ENCODE data around the gene NCOA7.

DNA sequence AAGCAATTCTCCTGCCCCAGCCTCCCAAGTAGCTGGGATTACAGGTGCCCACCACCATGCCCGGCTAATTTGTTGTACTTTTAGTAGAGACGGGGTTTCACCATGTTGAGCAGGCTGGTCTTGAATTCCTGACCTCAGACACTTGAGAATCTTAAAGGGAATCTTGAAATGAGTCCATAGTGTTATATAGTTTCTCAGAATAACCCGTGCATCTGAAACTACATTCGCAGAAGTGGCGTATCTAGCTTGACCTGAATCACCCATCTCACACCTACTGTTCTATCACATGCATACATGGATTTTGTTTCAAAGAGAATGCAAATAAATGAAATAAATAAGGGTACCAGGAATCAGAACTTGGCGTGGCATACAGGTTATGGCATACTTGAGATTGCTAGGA lies 65.0 kb downstream of the NCOA7 start:
- TF ChIP-seq, protein P1, sequence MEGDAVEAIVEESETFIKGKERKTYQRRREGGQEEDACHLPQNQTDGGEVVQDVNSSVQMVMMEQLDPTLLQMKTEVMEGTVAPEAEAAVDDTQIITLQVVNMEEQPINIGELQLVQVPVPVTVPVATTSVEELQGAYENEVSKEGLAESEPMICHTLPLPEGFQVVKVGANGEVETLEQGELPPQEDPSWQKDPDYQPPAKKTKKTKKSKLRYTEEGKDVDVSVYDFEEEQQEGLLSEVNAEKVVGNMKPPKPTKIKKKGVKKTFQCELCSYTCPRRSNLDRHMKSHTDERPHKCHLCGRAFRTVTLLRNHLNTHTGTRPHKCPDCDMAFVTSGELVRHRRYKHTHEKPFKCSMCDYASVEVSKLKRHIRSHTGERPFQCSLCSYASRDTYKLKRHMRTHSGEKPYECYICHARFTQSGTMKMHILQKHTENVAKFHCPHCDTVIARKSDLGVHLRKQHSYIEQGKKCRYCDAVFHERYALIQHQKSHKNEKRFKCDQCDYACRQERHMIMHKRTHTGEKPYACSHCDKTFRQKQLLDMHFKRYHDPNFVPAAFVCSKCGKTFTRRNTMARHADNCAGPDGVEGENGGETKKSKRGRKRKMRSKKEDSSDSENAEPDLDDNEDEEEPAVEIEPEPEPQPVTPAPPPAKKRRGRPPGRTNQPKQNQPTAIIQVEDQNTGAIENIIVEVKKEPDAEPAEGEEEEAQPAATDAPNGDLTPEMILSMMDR (IDR thresholded peaks at IDR 0.05): no peak
- TF ChIP-seq POLR2AphosphoS5 (IDR thresholded peaks at IDR 0.05): no peak
